GM10847 (cell line): ENCODE results near the gene TBX18.

Experiments
- POLR2A ChIP-seq: IDR thresholded peaks from 2 replicates; pipeline ENCODE4 v1.6.1; 2011; ENCODE audit not compliant: insufficient read length; ENCODE audit errors: extremely low read depth

The TBX18 gene

GRCh38 chr6:84776392-84776791 is 12.0 kb upstream of the TBX18 start:
- TF ChIP-seq POLR2A = no peak

GRCh38 chr6:84775751-84776150 is 11.4 kb upstream of the TBX18 start:
- no peak for TF ChIP-seq POLR2A

GRCh38 chr6:84774985-84775284 is 10.5 kb upstream of the TBX18 start:
- no peak for TF ChIP-seq POLR2A

DNA sequence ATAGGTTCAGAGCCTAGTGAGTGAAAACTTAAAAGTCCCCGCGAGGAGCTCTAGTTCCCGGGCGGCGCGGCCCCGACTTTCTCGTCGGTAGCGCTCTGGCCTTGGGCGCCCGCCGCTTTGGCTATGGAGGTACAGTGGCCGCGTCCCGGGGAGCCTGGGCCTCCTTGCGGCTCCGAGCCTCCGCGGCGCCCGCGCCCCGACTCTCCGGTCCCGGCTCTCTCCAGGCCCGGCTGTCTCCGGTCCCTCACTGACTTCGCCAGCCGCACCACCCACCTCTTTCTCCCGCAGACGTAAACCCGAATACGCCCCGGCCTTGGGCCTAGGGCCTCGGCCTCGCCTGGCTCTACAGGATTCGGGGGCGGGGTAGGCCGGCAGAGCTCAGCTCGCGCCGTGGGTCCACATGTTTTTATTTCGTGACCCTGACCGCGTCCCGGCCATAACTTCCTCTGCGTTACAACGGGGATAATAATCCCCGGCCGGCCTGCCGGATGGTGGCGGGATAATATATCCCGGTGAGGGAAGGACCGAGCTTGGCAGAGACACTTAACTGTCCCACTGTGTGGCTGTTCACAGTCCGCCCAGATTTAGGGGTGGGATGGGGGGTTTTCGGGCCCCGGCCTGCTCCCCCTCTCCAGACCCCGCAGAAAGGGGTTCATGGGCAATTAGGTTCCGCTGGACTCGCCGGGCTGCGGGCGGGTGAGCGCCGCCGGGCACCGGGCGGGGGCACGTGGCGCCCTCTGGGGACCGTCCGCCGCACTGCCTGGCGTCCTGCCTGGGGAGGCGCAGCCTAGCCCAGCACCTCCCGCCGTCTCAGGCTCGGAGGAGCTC is 10.0 kb upstream of the TBX18 start:
- TF ChIP-seq POLR2A = no peak

- TF ChIP-seq POLR2A = no peak
Observed at GRCh38 chr6:84773431-84774156, 9.2 kb upstream of the TBX18 start.

GRCh38 chr6:84773133-84773430 is 8.7 kb upstream of the TBX18 start:
- TF ChIP-seq POLR2A = no peak

DNA sequence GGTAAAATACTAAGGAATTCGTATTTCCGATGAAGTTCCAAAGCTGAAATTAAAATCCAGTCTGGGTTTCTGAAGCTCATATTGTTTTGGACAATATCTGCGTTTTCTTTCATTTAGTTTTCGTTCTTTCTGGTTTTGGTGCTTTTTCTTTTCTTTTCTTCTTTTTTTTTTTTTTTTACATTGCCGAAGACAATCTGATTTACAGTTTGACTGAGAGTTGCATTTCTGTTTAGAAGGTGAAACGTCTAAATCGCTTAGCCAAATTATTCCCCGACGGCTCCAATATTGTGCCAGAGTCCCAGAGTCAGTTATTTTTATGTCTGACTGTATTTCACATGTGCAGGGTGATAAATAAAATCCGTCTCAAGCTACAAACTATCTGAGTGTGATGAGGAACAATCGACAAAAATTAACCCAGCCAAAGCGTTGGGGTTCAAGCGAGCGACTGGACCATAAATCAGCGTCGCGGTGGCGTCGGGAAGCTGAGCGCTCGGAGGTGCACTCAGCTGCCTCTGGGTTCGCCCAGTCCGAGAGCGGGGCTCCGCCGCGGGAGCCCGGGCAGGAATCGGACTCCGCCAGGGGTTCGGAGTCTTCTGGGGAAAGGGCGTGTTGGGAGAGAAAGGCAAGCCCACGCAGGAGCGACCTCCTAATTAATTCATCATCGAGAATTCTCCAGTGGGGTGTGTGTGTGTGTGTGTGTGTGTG is 8.2 kb upstream of the TBX18 start:
- no peak for TF ChIP-seq POLR2A

GRCh38 chr6:84771756-84772356 is 7.5 kb upstream of the TBX18 start:
- TF ChIP-seq POLR2A = no peak

DNA sequence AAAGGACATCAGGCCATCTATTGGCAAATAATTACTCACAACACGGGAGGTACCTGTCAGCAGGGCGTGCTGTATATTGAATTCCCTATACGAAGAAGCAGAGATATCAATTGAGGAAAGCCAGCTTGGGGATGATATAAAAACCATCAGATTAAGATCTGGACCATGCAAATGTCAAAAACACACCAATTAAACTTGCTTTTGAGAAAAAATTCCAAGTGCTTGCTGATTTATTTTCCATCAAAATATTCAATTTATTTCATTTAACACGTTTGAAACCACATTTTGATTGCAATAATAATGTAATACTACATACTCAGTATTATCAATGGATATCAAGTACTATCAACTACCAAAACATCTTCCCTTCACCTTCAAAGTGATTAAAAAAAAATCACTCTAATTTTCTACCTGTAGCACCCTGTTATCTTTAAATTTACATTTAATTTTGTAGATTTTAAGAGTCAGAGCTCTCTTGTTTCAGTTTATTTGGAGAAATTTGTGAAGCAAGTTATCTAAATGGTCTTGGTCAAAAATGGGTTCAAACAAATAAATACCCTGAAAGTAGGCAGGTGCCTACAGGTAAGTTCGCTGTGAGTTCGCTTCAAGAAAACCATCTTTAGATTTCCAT is 6.8 kb upstream of the TBX18 start:
- TF ChIP-seq POLR2A = no peak

DNA sequence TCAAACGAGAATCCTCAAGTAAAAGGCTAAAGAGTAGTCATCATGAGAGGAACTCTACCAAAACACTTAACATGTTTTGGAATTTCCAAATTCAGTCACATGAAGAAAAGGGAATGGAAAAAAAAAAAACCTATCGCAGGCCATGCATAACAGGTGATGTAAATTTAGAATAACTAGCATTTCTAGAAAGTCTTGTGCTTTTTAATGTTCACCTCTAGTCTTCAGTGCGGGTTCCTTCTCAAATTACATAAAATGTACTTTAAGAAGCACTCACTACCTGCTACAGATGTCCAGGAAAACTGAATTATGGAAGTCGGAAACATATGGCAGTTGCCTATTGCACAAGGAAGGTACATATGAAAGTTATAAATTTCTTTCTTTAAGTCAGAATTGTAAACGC is 6.1 kb upstream of the TBX18 start:
- no peak for TF ChIP-seq POLR2A

DNA sequence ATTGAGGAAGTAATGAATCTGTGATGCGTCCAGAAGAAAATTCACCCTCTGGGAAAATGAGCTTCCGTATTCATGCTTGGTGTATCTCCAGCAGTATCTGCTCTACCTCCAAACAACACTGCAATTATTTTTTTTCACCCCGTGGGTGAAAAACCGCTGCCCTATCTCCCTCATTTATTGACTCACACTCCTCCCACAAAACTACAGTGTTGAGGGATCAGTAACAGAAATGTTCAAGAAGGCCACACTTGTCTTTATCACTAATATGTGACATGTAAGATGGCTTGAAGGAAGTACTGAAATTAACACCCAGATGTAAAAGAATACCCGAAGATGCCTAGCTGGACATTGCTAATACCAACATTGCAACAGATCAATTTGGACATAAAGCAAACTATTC is 4.9 kb upstream of the TBX18 start:
- TF ChIP-seq POLR2A = no peak

GRCh38 chr6:84768442-84769174 is 4.2 kb upstream of the TBX18 start:
- no peak for TF ChIP-seq POLR2A

DNA sequence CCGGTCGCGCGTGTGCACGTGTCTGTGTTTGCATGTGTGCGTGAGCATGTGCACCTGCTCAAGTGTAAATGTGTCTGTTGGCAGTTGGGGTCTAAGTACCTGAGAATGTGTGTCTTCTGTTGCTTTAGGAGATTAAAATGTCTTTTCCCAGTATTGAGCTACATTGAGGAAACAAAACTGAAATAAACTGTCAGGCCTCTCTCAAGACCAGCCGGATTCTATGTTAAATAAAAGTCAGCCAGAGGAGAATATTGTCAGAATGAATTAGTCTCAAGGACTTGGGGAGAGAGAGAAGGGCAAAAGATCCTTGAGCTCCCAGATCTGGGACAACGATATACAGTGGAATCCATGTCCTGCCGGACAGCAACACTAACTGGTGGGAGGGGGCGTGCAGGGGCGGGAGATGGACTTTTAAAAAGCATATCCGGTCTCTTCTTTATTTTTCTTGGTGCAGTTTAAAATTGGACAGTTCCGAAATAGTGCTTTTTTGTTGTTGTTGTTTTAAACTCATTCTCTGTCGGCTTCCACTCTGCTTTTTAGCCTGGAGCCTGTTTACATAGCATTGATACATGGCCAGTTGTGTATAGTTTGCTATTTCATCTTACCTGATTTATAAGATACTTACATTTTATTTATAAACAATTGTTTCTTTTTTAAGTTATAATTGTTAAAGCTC is 3.3 kb upstream of the TBX18 start:
- no peak for TF ChIP-seq POLR2A

GRCh38 chr6:84766799-84767525 is 2.6 kb upstream of the TBX18 start:
- TF ChIP-seq POLR2A = no peak
